HepG2 (cell line): Measurements from ENCODE around the gene ZNF513. TPM values are rescaled to one million over a fixed set of nuclear protein-coding genes. Genes with fewer than 3 reads are reported as not detected.
A peak's percentile ranks its signal among the peaks of the same experiment; 100 is the strongest.

Experiments
- ARID2 ChIP-seq: sonication (generic); formaldehyde crosslinking; IDR thresholded peaks from 2 replicates; pipeline ENCODE4 v1.8.1; 2022; ENCODE audit warnings: mild to moderate bottlenecking, missing genetic modification reagents, borderline replicate concordance
- ATF3 ChIP-seq: sonication (generic); formaldehyde crosslinking; IDR thresholded peaks from 2 replicates; pipeline ENCODE4 v1.4.0; 2020; ENCODE audit warnings: missing genetic modification reagents
- BCL6 ChIP-seq: IDR thresholded peaks from 2 replicates; pipeline ENCODE4 v1.6.1; 2016; ENCODE audit warnings: missing genetic modification reagents, missing compliant biosample characterization
- CC2D1A ChIP-seq: sonication (generic); formaldehyde crosslinking; IDR thresholded peaks from 2 replicates; pipeline ENCODE4 v1.8.1; 2023; ENCODE audit warnings: mild to moderate bottlenecking, missing genetic modification reagents
- CREB3 ChIP-seq: sonication (generic); formaldehyde crosslinking; IDR thresholded peaks from 2 replicates; pipeline ENCODE4 v1.5.0; 2020; ENCODE audit warnings: missing genetic modification reagents
- DNMT3B ChIP-seq: conservative IDR thresholded peaks from 2 replicates; pipeline ENCODE4 v1.6.1; 2016; ENCODE audit warnings: missing biosample characterization, control low read depth
- FOXO1 ChIP-seq: sonication (generic); formaldehyde crosslinking; IDR thresholded peaks from 2 replicates; pipeline ENCODE4 v1.4.0; 2020; ENCODE audit warnings: missing genetic modification reagents
- GPBP1L1 ChIP-seq: sonication (generic); formaldehyde crosslinking; IDR thresholded peaks from 2 replicates; pipeline ENCODE4 v1.5.0; 2020; ENCODE audit warnings: mild to moderate bottlenecking, missing genetic modification reagents
- HMG20A ChIP-seq: IDR thresholded peaks from 2 replicates; pipeline ENCODE4 v1.6.1; 2016; ENCODE audit warnings: borderline replicate concordance
- HOXD1 ChIP-seq: sonication (generic); formaldehyde crosslinking; IDR thresholded peaks from 2 replicates; pipeline ENCODE4 v1.5.0; 2020; ENCODE audit warnings: missing genetic modification reagents
- ISX ChIP-seq: sonication (generic); formaldehyde crosslinking; conservative IDR thresholded peaks from 2 replicates; pipeline ENCODE4 v1.5.0; 2020; ENCODE audit warnings: missing genetic modification reagents
- MTA3 ChIP-seq: sonication (generic); formaldehyde crosslinking; IDR thresholded peaks from 2 replicates; pipeline ENCODE4 v1.4.0; 2020; ENCODE audit warnings: missing genetic modification reagents
- MYPOP ChIP-seq: sonication (generic); formaldehyde crosslinking; IDR thresholded peaks from 2 replicates; pipeline ENCODE4 v1.8.1; 2023; ENCODE audit warnings: mild to moderate bottlenecking, moderate library complexity, missing genetic modification reagents
- NR2C2 ChIP-seq: sonication (generic); formaldehyde crosslinking; IDR thresholded peaks from 2 replicates; pipeline ENCODE4 v1.4.0; 2020; ENCODE audit warnings: missing genetic modification reagents, mild to moderate bottlenecking, moderate library complexity, borderline replicate concordance
- ZBTB26 ChIP-seq: IDR thresholded peaks from 2 replicates; pipeline ENCODE4 v1.6.1; 2016; ENCODE audit warnings: missing compliant biosample characterization, missing genetic modification reagents, borderline replicate concordance
- ZNF180 ChIP-seq: sonication (generic); formaldehyde crosslinking; IDR thresholded peaks from 2 replicates; pipeline ENCODE4 v1.4.0; 2020; ENCODE audit warnings: low read depth, missing genetic modification reagents, borderline replicate concordance
- ZNF350 ChIP-seq: sonication (generic); formaldehyde crosslinking; IDR thresholded peaks from 2 replicates; pipeline ENCODE4 v1.4.0; 2020; ENCODE audit warnings: mild to moderate bottlenecking, low read depth, missing genetic modification reagents, borderline replicate concordance
- ZNF556 ChIP-seq: sonication (generic); formaldehyde crosslinking; IDR thresholded peaks from 2 replicates; pipeline ENCODE4 v1.4.0; 2020; ENCODE audit warnings: mild to moderate bottlenecking, missing genetic modification reagents, borderline replicate concordance
- ZNF674 ChIP-seq: sonication (generic); formaldehyde crosslinking; IDR thresholded peaks from 2 replicates; pipeline ENCODE4 v1.5.0; 2020; ENCODE audit warnings: low read depth, mild to moderate bottlenecking, missing genetic modification reagents
- ZNF687 ChIP-seq: sonication (generic); formaldehyde crosslinking; IDR thresholded peaks from 2 replicates; pipeline ENCODE4 v1.5.1; 2020; ENCODE audit warnings: mild to moderate bottlenecking, missing genetic modification reagents, moderate library complexity
- polyA plus RNA-seq, 8 experiments: library from polyadenylated mRNA; depleted of rRNA in 3 of 8; stranded (reverse) in 7 of 8; unstranded in 1 of 8; fragments of >200 nt; fragmentation: Illumina TruSeq in 4 of 8; extraction: Trizol in 4 of 8; gene quantifications; 2 replicates each; pipeline versions ENCODE4 v1.2.1 to v1.2.3, GENCODE V29; 2011 to 2016; ENCODE audit warnings: low read depth in 4 of 8, missing spikeins in 1 of 8, mixed read lengths in 1 of 8; ENCODE audit not compliant: insufficient read depth in 1 of 8
- total RNA-seq, 5 experiments: library from RNA; depleted of rRNA; stranded (reverse); fragments of >200 nt; fragmentation: Illumina TruSeq; extraction: Trizol; gene quantifications; 2 replicates each; pipeline ENCODE4 v1.2.3, GENCODE V29; 2016; ENCODE audit warnings: low read depth in 1 of 5

ZNF513 gene
- total and polyA plus RNA-seq, 2 of the 13 experiments (the other 11 are each of a cell fraction or from before 2014, with no cell fraction given): 4.9 to 6.3 TPM

GRCh38 chr2:27428213-27428977 lies 47.9 kb upstream of the ZNF513 start, which contains the start of gene NRBP1 (continued):
- TF ChIP-seq NR2C2 (CRISPR knock-in tag) (no peak; the same call in 1 of the 2 replicates), CREB3 (CRISPR knock-in tag) (no peak), FOXO1 (CRISPR knock-in tag) (peak; percentile 20; the same call in 1 of the 2 replicates), ARID2 (CRISPR knock-in tag) (no peak), ZNF180 (0 out of 2 replicates have a peak, but pooled peaks have one; percentile 67), ZNF674 (CRISPR knock-in tag) (no peak), HOXD1 (CRISPR knock-in tag) (peak; percentile 70), CC2D1A (CRISPR knock-in tag) (no peak), DNMT3B (CRISPR knock-in tag) (peak; percentile 67; the same call in 1 of the 2 replicates), GPBP1L1 (CRISPR knock-in tag) (no peak), ZNF556 (CRISPR knock-in tag) (peak; percentile 23), ZBTB26 (CRISPR knock-in tag) (peak; percentile 37; the same call in 1 of the 2 replicates), ZNF687 (peak; percentile 86), ZNF350 (CRISPR knock-in tag) (peak; percentile 83; the same call in 1 of the 2 replicates), ATF3 (no peak), MTA3 (CRISPR knock-in tag) (no peak), ISX (CRISPR knock-in tag) (0 out of 2 replicates have a peak, but pooled peaks have one; percentile 21), MYPOP (CRISPR knock-in tag) (peak; percentile 99), HMG20A (CRISPR knock-in tag) (0 out of 2 replicates have a peak, but pooled peaks have one; percentile 23), BCL6 (peak; percentile 71)
